ENCODE measurements around the gene DES.
"Not testable (repeated sequence)": the region's sequence is repeated elsewhere in the genome, so short reads cannot be mapped to it uniquely, and the experiment has no call there.

Gene DES

GRCh38 chr2:219402665-219403515 is 15.3 kb upstream of the DES start:
- Histone ChIP-seq H3K4me3 (ENCODE audit: low read depth, low read length) (no peak overlapping the region), H3K9me3 (ENCODE audit: control insufficient read depth, insufficient read depth, low read length) (no peaks in the 10 kb centered on the region), H3K27me3 (ENCODE audit: control insufficient read depth, insufficient read depth, low read length) (no peaks in the 10 kb centered on the region), H3K4me1 (ENCODE audit: control insufficient read depth, insufficient read depth, low read length) (peaks cover 11% of the 10 kb centered on the region), H3K36me3 (ENCODE audit: control insufficient read depth, insufficient read depth, low read length) (no peaks in the 10 kb centered on the region), H3K9ac (ENCODE audit: low read depth, low read length) (no peak overlapping the region)

GRCh38 chr2:219403861-219404260 is 14.3 kb upstream of the DES start:
- Histone ChIP-seq H3K9ac (ENCODE audit: low read depth, low read length) (no peak overlapping the region), H3K27me3 (ENCODE audit: control insufficient read depth, insufficient read depth, low read length) (no peaks in the 10 kb centered on the region), H3K9me3 (ENCODE audit: control insufficient read depth, insufficient read depth, low read length) (no peaks in the 10 kb centered on the region), H3K4me3 (ENCODE audit: low read depth, low read length) (no peak overlapping the region), H3K4me1 (ENCODE audit: control insufficient read depth, insufficient read depth, low read length) (peaks cover 9% of the 10 kb centered on the region), H3K36me3 (ENCODE audit: control insufficient read depth, insufficient read depth, low read length) (no peaks in the 10 kb centered on the region)

DNA sequence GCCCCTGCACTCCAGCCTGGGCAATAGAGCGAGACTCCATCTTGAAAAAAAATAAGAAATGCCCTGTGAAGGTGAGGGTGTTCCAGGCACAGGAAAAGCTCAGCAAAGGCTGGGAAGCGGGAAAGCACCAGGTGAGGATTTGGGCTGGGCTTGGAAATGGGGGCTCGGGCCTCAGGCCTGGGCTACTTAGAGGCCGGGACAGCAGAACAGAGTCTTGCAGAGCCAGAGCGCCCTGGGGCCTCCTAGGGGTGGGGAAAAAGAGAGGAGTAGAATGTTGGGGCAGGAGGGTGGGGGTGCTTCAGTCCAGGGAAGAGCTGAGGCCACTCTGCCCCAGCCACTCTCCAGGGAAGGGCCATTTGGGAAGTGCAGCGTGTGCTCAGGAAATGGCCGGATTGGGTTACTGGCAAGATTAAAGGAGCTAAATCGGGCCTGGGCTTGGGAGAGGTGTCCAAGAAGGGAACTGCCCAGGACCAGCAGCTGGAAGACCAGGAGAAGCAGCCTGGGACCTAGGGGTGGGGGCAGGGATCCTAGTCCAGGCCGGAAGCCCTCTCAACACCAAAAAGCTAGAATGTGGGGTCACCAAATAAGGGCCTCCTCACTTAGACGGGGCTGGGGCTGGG is 13.8 kb upstream of the DES start:
- Histone ChIP-seq H3K4me3 (ENCODE audit: low read depth, low read length) (no peak overlapping the region), H3K27me3 (ENCODE audit: control insufficient read depth, insufficient read depth, low read length) (no peaks in the 10 kb centered on the region), H3K9ac (ENCODE audit: low read depth, low read length) (no peak overlapping the region), H3K36me3 (ENCODE audit: control insufficient read depth, insufficient read depth, low read length) (no peaks in the 10 kb centered on the region), H3K4me1 (ENCODE audit: control insufficient read depth, insufficient read depth, low read length) (peaks cover 8% of the 10 kb centered on the region), H3K9me3 (ENCODE audit: control insufficient read depth, insufficient read depth, low read length) (no peaks in the 10 kb centered on the region)

GRCh38 chr2:219404954-219405353 is 13.2 kb upstream of the DES start:
- H3K4me3 ChIP-seq (ENCODE audit: low read depth, low read length): no peak overlapping the region
- no peak overlapping the region for H3K9ac ChIP-seq (ENCODE audit: low read depth, low read length)
- no peaks in the 10 kb centered on the region for H3K36me3 ChIP-seq (ENCODE audit: control insufficient read depth, insufficient read depth, low read length)
- no peaks in the 10 kb centered on the region for H3K9me3 ChIP-seq (ENCODE audit: control insufficient read depth, insufficient read depth, low read length)
- H3K4me1 ChIP-seq (ENCODE audit: control insufficient read depth, insufficient read depth, low read length): peaks cover 8% of the 10 kb centered on the region
- H3K27me3 ChIP-seq (ENCODE audit: control insufficient read depth, insufficient read depth, low read length): no peaks in the 10 kb centered on the region

- Histone ChIP-seq H3K36me3 (ENCODE audit: control insufficient read depth, insufficient read depth, low read length) (no peaks in the 10 kb centered on the region), H3K4me1 (ENCODE audit: control insufficient read depth, insufficient read depth, low read length) (peaks cover 8% of the 10 kb centered on the region), H3K4me3 (ENCODE audit: low read depth, low read length) (no peak overlapping the region), H3K27me3 (ENCODE audit: control insufficient read depth, insufficient read depth, low read length) (no peaks in the 10 kb centered on the region), H3K9ac (ENCODE audit: low read depth, low read length) (no peak overlapping the region), H3K9me3 (ENCODE audit: control insufficient read depth, insufficient read depth, low read length) (no peaks in the 10 kb centered on the region)
These were observed 12.7 kb upstream of the DES start for GRCh38 chr2:219405451-219405850.

GRCh38 chr2:219405958-219406860 is 12.0 kb upstream of the DES start:
- Histone ChIP-seq H3K9ac (ENCODE audit: low read depth, low read length) (no peak overlapping the region), H3K4me1 (ENCODE audit: control insufficient read depth, insufficient read depth, low read length) (peaks cover 8% of the 10 kb centered on the region), H3K4me3 (ENCODE audit: low read depth, low read length) (no peak overlapping the region), H3K36me3 (ENCODE audit: control insufficient read depth, insufficient read depth, low read length) (no peaks in the 10 kb centered on the region), H3K9me3 (ENCODE audit: control insufficient read depth, insufficient read depth, low read length) (no peaks in the 10 kb centered on the region), H3K27me3 (ENCODE audit: control insufficient read depth, insufficient read depth, low read length) (no peaks in the 10 kb centered on the region)

DNA sequence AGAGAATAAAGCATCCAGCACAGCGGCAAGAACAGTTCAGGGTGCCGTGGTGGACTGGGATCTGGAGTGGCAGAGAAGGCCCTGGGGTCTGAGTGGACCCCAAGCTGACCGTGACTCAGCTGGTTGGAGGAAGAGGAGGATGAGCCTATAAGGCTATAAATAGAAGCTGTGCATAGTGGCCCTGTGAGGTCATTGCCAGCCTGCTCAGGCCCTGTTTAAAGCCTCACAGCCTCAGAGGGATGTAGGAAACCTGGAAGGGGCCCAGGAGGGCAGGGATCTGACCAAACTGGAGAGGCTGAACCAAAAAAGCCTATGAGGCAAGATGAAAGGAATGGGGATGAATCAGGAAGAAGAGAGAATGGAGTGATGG is 11.3 kb upstream of the DES start:
- Histone ChIP-seq H3K4me3 (ENCODE audit: low read depth, low read length) (no peak overlapping the region), H3K27me3 (ENCODE audit: control insufficient read depth, insufficient read depth, low read length) (no peaks in the 10 kb centered on the region), H3K9ac (ENCODE audit: low read depth, low read length) (no peak overlapping the region), H3K9me3 (ENCODE audit: control insufficient read depth, insufficient read depth, low read length) (no peaks in the 10 kb centered on the region), H3K36me3 (ENCODE audit: control insufficient read depth, insufficient read depth, low read length) (no peaks in the 10 kb centered on the region), H3K4me1 (ENCODE audit: control insufficient read depth, insufficient read depth, low read length) (peaks cover 8% of the 10 kb centered on the region)

- H3K9me3 ChIP-seq (ENCODE audit: control insufficient read depth, insufficient read depth, low read length); H3K4me3 ChIP-seq (ENCODE audit: low read depth, low read length); H3K4me1 ChIP-seq (ENCODE audit: control insufficient read depth, insufficient read depth, low read length): not testable (repeated sequence)
These were observed 10.8 kb upstream of the DES start for GRCh38 chr2:219407343-219407742.

GRCh38 chr2:219408204-219408603 is 10.0 kb upstream of the DES start:
- Histone ChIP-seq H3K4me3 (ENCODE audit: low read depth, low read length) (no peak overlapping the region), H3K9ac (ENCODE audit: low read depth, low read length) (no peak overlapping the region), H3K4me1 (ENCODE audit: control insufficient read depth, insufficient read depth, low read length) (peaks cover 3% of the 10 kb centered on the region), H3K27me3 (ENCODE audit: control insufficient read depth, insufficient read depth, low read length) (no peaks in the 10 kb centered on the region), H3K9me3 (ENCODE audit: control insufficient read depth, insufficient read depth, low read length) (no peaks in the 10 kb centered on the region), H3K36me3 (ENCODE audit: control insufficient read depth, insufficient read depth, low read length) (no peaks in the 10 kb centered on the region)

More at GRCh38 chr2:219407343-219407742, 10.8 kb upstream of the DES start:
- H3K36me3 ChIP-seq (ENCODE audit: control insufficient read depth, insufficient read depth, low read length); H3K27me3 ChIP-seq (ENCODE audit: control insufficient read depth, insufficient read depth, low read length); H3K9ac ChIP-seq (ENCODE audit: low read depth, low read length): not testable (repeated sequence)

DNA sequence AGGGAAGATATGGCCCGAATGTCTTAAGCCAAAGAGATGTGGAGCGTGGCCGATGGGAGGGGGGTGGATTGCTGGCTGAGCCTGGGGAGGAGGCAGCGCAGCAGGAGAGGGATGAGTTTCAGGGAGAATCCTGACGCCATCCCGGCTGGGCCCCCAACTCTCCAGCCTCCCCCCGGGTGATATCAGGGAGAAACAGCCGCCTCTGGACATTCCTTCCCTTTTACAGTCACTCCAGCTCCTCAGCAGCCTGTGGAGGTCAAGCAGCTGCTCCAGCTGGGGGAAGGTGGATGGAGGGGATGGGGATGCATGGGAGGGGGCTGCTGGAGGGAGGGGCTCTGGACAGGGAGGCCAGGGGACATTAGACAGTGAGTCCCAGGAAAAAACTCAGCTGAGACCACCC is 9.5 kb upstream of the DES start:
- H3K9me3 ChIP-seq (ENCODE audit: control insufficient read depth, insufficient read depth, low read length): no peaks in the 10 kb centered on the region
- no peaks in the 10 kb centered on the region for H3K27me3 ChIP-seq (ENCODE audit: control insufficient read depth, insufficient read depth, low read length)
- H3K4me1 ChIP-seq (ENCODE audit: control insufficient read depth, insufficient read depth, low read length): peaks cover 3% of the 10 kb centered on the region
- H3K9ac ChIP-seq (ENCODE audit: low read depth, low read length): no peak overlapping the region
- no peaks in the 10 kb centered on the region for H3K36me3 ChIP-seq (ENCODE audit: control insufficient read depth, insufficient read depth, low read length)
- no peak overlapping the region for H3K4me3 ChIP-seq (ENCODE audit: low read depth, low read length)

GRCh38 chr2:219409619-219410018 is 8.6 kb upstream of the DES start:
- Histone ChIP-seq H3K27me3 (ENCODE audit: control insufficient read depth, insufficient read depth, low read length) (no peaks in the 10 kb centered on the region), H3K36me3 (ENCODE audit: control insufficient read depth, insufficient read depth, low read length) (no peaks in the 10 kb centered on the region), H3K4me1 (ENCODE audit: control insufficient read depth, insufficient read depth, low read length) (peaks cover 3% of the 10 kb centered on the region), H3K9ac (ENCODE audit: low read depth, low read length) (no peak overlapping the region), H3K9me3 (ENCODE audit: control insufficient read depth, insufficient read depth, low read length) (no peaks in the 10 kb centered on the region), H3K4me3 (ENCODE audit: low read depth, low read length) (no peak overlapping the region)

Data from iPS-15b (cell line).